Neural crest cell (in vitro differentiated cells): Measurements from ENCODE around the gene WDR48. TPM values are rescaled to one million over a fixed set of nuclear protein-coding genes. Genes with fewer than 3 reads are reported as not detected.
"Not testable (repeated sequence)": the region's sequence is repeated elsewhere in the genome, so short reads cannot be mapped to it uniquely, and the experiment has no call there.

Experiments used
- DNase-seq: peaks from one replicate; pipeline ENCODE4 v3.0.0; 2021; ENCODE audit warnings: low read depth, mixed read lengths, low spot score
- H3K27ac Mint-ChIP-seq: one replicate; pipeline ENCODE4 v1.8.0; 2021; ENCODE audit warnings: mild to moderate bottlenecking, mixed read lengths; ENCODE audit not compliant: unreplicated experiment
- H3K27me3 Mint-ChIP-seq: 2 replicates; pipeline ENCODE4 v1.8.0; 2021; ENCODE audit warnings: low read depth, mild to moderate bottlenecking, mixed read lengths
- H3K36me3 Mint-ChIP-seq: 2 replicates; pipeline ENCODE4 v1.8.0; 2021; ENCODE audit warnings: low read depth, mild to moderate bottlenecking, mixed read lengths
- H3K4me1 Mint-ChIP-seq: 2 replicates; pipeline ENCODE4 v1.8.0; 2021; ENCODE audit warnings: mixed read lengths
- H3K4me3 Mint-ChIP-seq: one replicate; pipeline ENCODE4 v1.8.0; 2021; ENCODE audit warnings: mild to moderate bottlenecking, mixed read lengths
- H3K9me3 Mint-ChIP-seq: 2 replicates; pipeline ENCODE4 v1.8.0; 2021; ENCODE audit warnings: mixed read lengths
- CTCF ChIP-seq: fragments of 200-600 bp; sonication (generic); conservative IDR thresholded peaks from 2 replicates; pipeline ENCODE4 v1.5.0; 2021; ENCODE audit warnings: antibody characterized with exemption, mild to moderate bottlenecking
- total RNA-seq: library from RNA; stranded (reverse); gene quantifications from 2 replicates; pipeline ENCODE4 v1.2.1, GENCODE V29; 2021

The WDR48 gene
- total RNA-seq, 1 donor from 2014 or later: 44.7 TPM

- no peak for TF ChIP-seq CTCF
- Mint-ChIP-seq H3K4me3 (no peak overlapping the region), H3K4me1 (peaks cover 22% of the 10 kb centered on the region), H3K27me3 (peaks cover 30% of the 10 kb centered on the region), H3K9me3 (no peaks in the 10 kb centered on the region), H3K27ac (no peak overlapping the region), H3K36me3 (no peaks in the 10 kb centered on the region)
- no peak for DNase-seq
These were observed 1.8 kb upstream of the WDR48 start for GRCh38 chr3:39050029-39050428.

DNA sequence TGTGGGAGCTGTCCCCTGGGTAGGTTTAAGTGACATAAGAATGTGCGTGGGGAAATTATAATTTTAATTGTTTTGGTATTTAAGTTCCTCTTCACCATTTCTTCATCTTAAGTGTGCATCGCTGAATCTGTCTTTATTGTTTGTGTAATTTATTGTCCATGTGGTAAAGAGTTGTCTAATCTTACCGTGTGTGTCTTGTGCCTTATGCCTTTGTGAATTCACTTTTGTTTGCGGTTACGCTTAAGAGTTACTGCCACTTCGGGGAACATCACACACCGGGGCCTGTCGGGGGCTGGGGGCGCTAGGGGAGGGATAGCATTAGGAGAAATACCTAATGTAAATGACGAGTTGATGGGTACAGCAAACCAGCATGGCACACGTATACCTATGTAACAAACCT, 767 bp downstream of the WDR48 start:
- Mint-ChIP-seq H3K4me3 (peak overlapping the region; percentile 94), H3K9me3 (no peaks in the 10 kb centered on the region), H3K27ac (peak overlapping the region; percentile 74), H3K4me1 (peaks cover 31% of the 10 kb centered on the region), H3K36me3 (no peaks in the 10 kb centered on the region), H3K27me3 (peaks cover 21% of the 10 kb centered on the region)
- TF ChIP-seq CTCF: no peak
- DNase-seq: no peak

DNA sequence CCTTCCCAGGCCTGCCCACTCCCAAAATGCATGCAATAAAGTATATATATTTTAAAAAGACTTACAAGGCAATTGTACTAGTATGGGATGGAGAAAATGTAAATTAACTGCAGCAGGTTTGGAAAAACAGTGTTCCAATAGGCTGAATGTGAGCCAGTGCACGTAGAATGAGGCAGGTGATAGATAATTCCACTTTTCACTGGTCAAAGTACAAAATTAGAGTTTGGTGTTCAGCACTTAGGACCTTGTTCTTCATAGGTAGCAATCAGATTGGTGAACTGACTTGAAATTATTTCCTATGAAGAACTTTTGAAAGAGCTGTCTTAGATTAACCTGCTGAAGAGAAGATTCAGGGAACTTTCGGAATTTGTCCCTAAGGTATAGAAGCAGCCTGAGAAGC, 1.9 kb downstream of the WDR48 start:
- Mint-ChIP-seq H3K27me3 (peaks cover 15% of the 10 kb centered on the region), H3K4me3 (peak overlapping the region; percentile 81), H3K4me1 (peaks cover 35% of the 10 kb centered on the region), H3K27ac (no peak overlapping the region), H3K36me3 (no peaks in the 10 kb centered on the region), H3K9me3 (no peaks in the 10 kb centered on the region)
- DNase-seq: no peak
- TF ChIP-seq CTCF: no peak

DNA sequence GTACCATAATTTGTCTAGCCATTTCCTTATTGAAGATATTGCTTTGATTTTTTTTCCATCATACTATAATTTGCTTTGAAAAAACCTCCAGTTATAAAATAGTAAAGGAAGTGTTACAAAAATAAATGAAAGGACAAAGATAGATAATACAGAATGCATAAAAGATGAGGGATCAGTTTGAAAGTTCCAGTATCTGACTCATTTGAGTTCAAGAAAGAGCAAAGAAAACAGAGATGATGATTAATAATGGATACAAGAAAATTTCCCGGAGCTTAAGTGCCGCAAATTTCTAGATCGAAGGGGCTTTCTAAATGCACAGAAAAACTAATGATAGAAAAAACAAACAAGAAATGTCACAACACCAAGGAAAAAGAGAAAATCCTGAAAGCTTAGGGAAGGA, 4.3 kb downstream of the WDR48 start:
- no peaks in the 10 kb centered on the region for H3K27me3 Mint-ChIP-seq
- no peak overlapping the region for H3K27ac Mint-ChIP-seq
- no peak for DNase-seq
- H3K4me1 Mint-ChIP-seq: peaks cover 43% of the 10 kb centered on the region
- H3K36me3 Mint-ChIP-seq: no peaks in the 10 kb centered on the region
- no peak for TF ChIP-seq CTCF
- peaks cover 2% of the 10 kb centered on the region for H3K9me3 Mint-ChIP-seq
- peak overlapping the region; percentile 17 for H3K4me3 Mint-ChIP-seq

- not testable (repeated sequence) for H3K27ac Mint-ChIP-seq, DNase-seq, H3K27me3 Mint-ChIP-seq, H3K4me3 Mint-ChIP-seq, H3K36me3 Mint-ChIP-seq, H3K9me3 Mint-ChIP-seq
- H3K4me1 Mint-ChIP-seq: peaks cover 39% of the 10 kb centered on the region
These were observed 9.4 kb downstream of the WDR48 start for GRCh38 chr3:39061228-39061627.

- H3K4me3 Mint-ChIP-seq: no peak overlapping the region
- H3K36me3 Mint-ChIP-seq: peaks cover 4% of the 10 kb centered on the region
- H3K4me1 Mint-ChIP-seq: peaks cover 31% of the 10 kb centered on the region
- H3K27ac Mint-ChIP-seq: no peak overlapping the region
- DNase-seq: no peak
- peaks cover 2% of the 10 kb centered on the region for H3K9me3 Mint-ChIP-seq
- TF ChIP-seq CTCF: no peak
- H3K27me3 Mint-ChIP-seq: no peaks in the 10 kb centered on the region
These were observed 10.4 kb downstream of the WDR48 start for GRCh38 chr3:39062180-39062579.
